ENCODE data around the gene SSC5D.
"Not testable (repeated sequence)": the region's sequence is repeated elsewhere in the genome, so short reads cannot be mapped to it uniquely, and the experiment has no call there.

SSC5D gene

DNA sequence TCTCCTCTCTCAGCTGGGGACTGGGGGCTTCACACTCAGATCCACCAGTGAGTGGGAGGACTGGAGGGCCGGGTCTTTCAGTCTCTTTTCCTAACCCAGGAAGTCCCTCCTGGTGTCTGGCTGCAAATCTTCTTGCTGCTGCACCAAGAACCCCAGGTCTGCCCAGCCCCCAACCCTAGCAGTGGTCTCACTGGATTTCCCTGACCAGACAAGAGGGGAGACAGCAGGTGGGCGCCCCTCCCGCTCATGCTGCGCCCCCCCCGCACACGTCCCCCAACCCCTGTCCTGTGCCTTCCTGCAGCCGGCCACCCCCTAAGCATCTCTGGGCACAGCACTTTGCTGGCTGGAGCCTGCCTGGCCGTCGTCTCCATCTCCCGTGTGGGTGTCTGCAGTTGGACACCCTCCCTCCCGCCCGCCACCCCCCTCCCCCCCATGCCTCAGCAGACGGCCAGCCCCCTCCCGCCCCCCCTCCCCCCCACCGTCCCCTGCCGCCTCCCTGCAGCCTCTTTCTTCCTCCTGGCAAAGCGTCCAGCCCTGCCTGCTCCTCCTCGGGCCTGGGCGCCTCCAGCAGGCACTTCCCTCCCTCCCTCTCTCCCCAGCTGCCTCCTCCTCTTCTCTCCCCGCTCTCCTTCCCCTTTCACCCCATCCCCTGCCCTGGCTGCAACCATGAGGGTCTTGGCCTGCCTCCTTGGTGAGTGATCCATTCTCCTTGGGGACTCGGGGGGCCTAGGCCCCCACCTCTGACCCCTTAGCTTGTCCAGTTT, at the start of gene SSC5D:
Gene SSC5D, plus strand, starts transcription at position 513 of the 764 bp plus-strand sequence. Its CDS starts 154 bp downstream, at position 667.
- DNase-seq, result peak; percentile 56

DNA sequence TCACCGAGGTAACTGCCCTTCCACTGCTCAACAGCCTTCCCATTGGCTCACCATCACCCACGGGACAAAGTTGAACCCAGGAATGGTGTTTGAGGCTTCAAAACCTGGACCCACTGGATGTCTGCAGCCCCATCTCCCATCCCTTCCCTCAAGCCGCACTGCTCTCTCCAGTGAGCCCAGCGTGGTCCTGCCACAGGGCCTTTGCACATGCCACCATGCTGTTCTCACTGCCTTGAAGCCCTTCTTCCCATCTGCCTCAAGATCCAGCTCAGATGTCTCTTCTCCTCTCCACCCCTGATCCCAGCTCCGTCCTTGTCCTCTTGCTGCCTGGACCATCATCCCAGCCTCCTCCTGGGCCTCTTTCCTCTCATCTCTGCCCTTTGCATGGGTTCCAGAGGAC, 49.2 kb upstream of the SSC5D start:
- DNase-seq, result no peak

DNA sequence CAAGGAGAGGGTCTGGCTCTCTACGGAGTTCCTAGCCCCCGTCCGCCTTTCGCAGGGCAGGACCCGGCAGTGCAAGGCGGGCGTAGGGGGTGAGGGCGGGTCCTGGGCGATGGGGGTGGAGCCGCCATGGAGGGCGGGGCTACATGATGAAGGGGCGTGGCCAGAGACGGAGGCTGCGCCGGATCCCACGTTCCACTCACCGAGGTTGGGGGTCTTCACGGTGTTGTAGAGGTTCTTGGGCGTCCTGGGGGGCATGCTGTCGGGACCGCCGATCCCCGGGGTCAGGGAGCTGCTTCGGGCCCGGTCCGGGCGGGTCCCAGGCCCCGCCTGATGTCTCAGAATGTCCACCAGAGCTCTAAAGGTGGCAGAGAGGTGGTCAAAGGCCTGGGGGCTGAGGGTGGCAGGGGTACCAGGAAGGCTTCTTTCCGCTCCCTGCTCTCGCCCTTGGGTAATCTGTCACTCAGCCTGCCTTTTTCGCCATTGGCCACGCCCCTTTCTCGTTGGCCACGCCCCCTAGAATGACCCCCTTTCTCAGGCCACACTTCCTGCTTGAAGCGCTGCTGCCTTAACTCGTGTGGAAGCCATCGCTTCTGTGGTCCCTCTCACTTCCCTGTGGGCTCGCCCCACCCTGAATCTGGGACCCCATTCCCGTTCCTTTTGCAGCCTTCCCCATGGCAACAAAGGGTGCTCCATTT, 47.7 kb upstream of the SSC5D start:
- peak; percentile 22 for DNase-seq

DNA sequence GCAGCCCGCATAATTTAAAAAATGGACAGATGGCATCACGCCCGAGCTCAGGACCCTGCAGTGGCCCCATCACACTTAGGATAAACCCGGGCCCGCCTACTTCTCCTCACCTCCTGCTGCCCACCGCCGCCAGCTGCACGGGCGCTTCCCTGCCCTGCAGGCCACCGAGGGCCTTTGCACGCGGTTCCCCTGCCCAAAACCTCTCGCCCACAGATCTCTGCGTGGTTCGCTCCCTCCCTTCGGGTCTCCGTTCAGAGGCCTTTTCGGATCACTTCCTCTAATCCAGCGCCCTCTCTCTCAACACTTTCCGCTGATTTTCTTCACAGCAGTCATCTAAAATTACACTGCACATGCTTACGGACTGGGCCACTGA, 46.9 kb upstream of the SSC5D start:
- no peak for DNase-seq

DNA sequence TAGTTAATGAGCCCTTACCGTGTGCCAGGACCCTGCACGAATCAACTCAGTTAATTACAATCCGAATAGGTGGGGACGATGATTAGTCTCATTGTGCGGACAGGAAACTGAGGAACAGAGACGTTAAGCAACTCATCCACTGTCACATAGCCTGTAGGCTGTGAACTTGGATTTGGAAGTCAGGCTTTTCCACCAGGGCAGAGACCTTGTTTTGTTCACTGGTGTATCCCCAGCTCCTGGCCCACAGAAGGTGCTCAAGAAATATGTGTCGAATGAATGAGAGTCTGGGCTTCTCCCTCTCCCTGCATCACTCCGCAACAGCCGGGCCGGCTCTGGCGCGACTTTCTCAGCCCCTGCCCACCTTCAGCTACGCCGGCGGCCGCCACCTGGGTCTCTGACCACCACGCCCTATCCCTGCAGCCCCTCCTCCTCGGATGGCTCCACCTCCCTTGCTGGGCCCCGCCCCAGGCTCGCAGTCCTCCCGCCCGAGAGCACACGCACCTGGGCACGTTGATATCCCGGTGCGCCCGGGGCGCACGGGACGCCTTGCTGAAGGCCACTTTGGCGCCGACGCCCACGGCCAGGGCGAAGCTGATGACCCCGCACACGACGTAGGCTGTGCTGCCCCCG, 46.4 kb upstream of the SSC5D start:
- no peak for DNase-seq

DNA sequence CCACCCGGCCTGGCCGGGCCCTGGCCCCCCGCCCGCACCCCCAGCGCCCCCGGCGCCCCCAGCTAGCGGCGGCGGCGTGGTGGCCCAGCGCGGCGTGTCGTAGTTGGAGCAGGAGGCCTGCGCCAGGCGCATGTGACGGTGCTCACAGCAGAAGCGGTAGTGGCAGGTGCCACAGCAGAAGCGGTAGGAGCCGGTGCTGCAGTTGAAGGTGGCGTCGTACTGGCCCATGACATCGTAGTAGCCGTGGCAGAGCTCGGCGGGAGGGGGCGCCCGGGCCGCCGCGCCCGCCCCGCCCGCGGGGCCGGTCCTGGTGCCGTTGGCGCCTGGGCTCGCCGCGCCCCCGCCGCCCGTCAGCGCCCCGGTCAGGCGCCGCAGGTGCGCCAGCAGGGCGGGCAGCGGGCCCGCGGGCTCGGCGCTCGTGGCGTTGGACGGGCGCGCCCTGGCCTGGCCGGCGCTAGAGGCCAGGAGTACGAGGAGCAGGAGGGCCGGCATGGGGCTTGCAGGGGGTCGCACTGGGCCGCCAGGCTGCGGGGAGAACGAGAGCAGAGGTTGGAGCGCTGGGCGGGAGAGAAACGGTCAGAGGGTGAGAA, 45.8 kb upstream of the SSC5D start:
- no peak for DNase-seq

DNA sequence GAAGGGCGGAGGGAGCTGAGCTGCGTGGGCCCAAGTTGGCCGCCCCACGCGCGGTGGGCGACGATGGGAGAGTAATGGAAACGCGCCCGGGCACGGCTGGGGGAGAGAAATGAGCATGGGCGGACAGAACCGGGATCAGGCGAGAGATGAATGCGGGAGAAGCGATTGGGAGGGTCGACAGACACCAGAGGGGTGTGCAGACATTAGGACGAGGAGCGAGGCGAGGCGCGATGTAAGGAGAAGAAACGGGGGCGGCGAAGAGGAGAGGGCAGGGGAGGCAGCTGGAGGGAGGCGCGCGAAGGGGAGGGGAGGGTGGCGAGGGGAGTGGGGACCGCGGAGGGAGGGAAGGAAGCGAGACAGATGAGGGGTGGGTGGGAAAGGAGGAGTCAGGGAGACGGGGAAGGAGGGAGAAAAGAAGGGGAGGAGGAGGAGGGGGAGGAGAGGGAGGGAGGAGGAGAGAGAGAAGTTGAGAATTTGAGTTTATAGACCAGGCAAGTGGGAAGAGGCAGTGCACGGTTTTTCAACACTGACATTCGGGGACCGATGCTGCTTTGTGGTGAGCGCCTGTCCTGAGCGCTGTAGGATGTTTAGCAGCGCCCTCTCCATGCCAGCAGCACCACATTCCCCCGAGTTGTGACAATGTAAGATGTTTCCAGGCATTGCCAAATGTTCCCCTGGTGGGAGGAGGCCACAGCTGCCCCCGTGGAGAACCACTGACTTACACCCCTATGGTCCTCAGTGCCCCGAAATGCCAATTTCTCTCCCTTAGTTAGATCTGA, 45.0 kb upstream of the SSC5D start, which contains the start of gene SHISA7:
Gene SHISA7, minus strand, starts transcription at position 256 of the 779 bp plus-strand sequence. CDS start 437 bp downstream, outside the sequence.
- no peak for DNase-seq

DNA sequence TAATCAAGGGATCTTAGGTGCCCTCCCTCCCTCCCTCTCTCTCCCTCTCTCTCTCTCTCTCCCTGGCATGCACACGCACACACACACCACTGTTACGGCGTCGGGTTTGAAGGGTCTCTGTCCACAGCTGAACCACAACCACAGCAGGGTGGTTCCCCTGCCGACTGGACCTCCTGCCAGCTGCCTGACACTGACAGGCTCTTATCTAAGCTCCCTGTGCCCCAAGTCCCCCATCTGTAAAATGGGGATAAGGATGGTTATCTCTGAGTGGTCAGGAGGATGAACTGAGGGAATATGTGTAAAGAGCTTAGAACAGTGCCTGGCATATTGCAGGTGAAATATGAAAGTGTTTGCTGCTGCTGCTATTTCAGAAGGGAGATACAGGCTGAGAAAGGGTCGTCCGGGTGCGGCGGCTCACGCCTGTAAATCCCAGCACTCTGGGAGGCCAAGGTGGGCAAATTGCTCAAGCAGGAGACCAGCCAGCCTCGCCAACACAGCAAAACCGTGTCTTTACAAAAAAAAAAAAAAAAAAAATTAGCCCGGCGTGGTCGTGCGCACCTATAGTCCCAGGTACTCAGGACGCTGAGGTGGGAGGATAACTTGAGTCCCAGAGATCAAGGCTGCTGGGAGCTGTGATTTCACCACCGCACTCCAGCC, 44.3 kb upstream of the SSC5D start:
- DNase-seq, result no peak

DNA sequence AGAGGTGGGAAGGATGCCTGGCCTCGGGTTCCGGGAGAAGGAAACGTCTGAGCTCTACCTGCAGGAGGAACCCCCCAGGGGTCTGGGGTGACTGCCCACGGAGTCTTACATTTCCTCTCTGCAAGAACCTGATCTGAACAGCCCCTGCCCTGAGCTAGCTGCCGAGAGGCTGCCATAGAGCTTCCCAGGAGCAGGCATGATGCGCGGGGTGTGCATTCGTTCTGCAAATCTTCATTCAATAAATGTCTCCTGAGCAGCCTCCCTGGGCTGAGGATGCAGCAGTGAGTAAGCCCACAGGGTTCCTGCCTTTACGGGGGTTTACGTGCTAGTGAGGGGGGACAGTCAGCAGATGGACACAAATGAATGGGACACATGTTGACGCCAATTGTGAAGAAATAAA, 43.6 kb upstream of the SSC5D start:
- DNase-seq, result no peak

DNA sequence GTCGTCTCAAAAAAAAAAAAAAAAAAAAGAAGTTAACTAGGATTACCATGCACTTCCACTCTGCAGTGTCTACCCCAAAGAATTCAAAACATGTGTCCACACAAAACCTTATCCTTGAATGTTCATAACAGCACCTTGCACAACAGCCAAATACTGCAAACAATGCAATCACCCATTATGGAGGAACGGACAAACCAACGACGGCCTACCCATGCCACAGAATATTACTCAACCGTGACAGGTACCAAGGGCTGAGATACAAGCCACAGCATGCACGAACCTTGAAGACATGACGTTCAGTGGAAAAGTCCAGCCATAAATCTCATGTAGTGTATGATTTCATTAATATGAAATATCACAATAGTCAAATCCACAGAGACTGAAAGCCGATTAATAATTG, 42.2 kb upstream of the SSC5D start:
- DNase-seq, result no peak

DNA sequence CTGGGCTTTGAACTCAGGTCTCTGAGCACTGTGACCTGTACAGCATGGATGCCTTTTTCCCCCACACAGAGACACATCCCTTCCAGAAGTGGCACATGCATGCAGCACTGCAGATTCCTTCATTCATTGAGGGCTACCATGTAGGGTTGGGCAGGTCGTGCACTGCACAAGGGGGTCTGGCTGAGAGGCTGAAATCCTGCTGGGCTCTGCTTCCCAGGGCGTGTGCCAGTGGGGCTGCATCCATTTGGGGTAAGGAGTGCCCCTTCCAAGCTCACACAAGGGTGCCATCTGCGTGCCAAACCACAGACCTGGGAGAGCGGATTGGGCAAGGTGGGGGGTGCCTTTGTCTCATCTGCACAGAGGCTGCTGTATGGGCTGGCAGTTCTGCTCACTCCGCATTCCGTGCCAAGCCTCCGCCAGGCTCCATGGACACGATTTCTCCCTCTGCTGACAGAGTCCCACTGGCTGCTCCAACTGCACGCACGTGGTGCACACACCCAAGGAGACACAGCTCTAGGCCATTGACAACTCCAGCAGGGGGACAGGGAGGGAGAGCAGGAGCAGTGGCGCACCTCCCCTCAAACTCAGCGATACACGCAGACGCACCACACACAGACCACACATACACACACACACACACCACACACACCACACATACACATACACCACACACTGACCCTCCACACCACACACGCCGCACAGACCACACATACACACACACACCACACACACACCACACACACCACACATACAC, 40.6 kb upstream of the SSC5D start:
- peak; percentile 45 for DNase-seq

DNA sequence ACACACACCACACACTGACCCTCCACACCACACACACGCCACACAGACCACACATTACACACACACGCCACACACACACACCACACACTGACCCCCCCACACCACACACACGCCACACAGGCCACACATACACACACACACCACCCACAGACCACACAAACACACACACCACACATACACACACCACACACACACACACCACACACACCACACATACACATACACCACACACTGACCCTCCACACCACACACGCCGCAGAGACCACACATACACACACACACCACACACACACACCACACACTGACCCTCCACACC, 40.1 kb upstream of the SSC5D start:
- not testable (repeated sequence) for DNase-seq

DNA sequence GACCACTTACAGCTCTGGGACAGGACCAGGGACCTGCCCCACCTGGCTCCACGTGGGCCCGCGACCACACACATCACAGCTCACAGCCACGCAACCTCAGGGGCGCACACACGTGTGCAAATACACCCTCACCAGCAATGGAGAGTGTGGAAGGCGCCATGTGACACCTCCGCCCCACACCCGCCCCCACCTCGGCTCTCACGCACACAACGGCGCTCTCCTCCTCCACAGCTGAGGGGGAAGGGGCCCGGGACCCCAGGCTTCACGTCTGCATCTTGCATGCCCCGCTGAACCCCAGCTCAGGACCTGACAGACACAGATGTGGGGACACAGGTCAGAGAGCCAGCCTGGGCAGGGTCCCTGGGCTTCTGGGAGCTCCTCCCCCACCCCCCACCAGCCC, 38.8 kb upstream of the SSC5D start:
- DNase-seq, result no peak

DNA sequence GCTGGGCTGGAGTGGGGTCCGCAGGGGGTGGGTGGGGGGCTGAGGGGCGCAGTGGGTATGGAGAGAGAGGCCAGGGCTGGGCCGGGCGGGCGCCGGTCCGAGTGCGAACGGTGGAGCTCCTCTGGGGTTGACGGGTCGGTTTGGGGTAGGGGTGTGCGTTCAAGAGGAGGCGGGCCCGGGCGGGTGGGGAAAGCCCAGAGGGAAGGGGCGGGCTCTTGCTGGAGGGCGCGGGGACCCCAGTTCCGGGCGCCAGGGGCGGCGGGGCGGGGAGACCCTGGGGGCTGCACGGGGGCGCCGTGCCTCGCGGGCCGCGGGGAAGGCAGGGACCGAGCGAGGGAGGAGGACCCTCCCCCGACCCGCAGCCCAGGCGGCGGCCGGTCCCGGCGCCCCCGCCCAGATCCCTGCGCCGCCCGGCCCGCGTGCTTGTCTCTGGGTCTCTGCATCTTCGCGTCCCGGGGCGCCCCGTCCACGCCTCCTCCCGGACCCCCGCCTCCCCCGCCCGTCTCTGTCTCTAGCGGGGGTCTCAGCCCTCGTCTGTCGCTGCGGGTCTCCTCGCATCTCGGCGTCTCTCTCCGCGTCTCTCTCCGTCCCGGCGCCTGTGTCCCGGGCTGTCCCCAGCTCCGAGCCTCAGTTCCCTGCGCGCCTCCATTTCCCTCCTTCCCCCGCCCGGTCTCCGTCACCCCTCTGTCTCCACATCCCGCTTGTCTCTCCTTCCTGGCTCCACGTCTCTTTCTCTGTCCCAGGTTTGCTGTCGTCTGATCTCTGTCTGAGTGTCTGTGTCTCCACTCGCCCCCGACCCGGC, 36.9 kb upstream of the SSC5D start:
- DNase-seq, result no peak

DNA sequence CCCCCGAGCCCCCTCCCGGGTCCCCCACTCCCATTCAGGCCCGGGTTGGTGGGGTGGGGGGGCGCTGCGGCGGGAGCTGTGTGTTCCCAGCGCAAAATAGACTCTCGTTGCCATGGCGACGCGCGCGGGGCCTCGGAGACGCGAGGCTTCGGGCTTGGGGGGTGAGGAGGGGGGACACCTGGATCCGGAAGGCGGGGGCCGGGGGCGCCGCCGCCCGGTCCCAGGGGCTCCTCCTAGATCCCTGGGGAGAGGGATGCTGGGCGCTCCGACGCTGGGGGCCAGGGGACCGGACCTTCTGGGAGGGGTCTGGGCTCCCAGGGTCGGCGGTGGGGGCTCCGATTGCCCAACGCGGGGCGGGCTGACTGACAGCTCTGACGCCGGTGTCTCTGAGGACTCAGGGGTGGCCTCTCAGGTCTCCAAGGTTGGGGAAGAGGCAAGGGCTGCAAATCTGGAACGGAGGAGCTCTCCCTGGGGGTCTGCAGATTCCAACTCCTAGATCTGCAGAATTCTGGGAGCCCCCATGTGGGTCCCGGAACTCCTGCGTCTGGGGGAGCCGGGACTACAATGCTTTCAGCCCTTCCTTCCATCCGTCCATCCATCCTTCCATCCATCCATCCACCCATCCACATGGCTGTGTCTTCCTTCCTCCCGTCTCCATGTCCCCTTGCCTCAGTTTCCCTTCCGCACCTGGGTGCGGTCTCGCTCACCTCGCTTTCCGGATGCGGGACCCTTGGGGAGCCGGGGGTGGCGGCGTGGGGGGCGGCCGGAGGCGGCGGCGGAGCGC, 36.1 kb upstream of the SSC5D start:
- DNase-seq, result no peak

DNA sequence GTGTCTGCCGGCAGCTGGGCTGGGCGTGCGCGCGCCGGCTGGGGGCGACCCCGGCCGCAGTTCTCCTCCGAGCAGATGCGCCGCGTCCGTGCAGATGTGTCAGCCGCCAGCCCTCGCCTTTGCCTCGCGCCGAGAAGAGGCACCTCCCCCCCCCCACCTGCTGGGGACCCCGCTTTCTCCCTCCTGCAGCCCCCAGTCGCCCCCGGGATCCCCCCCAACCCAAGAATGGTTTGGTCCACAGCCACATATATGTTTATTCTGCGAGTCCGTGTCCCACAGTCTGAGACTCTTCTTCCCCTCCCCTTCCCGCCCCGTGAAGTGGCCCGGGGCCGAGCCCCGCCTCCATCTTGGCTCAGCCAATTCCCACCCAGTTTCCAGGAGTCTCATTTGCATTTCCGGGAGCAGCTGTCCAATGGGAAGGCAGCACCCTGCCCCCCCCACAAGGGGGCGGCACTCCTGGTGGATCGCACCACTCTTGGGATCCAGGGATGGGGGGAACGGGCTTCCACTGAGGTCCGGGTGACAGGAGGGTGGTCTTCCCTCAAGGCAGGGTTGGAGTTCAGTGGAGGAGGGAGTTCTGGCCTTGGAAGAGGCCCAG, 35.4 kb upstream of the SSC5D start:
- peak; percentile 68 for DNase-seq

DNA sequence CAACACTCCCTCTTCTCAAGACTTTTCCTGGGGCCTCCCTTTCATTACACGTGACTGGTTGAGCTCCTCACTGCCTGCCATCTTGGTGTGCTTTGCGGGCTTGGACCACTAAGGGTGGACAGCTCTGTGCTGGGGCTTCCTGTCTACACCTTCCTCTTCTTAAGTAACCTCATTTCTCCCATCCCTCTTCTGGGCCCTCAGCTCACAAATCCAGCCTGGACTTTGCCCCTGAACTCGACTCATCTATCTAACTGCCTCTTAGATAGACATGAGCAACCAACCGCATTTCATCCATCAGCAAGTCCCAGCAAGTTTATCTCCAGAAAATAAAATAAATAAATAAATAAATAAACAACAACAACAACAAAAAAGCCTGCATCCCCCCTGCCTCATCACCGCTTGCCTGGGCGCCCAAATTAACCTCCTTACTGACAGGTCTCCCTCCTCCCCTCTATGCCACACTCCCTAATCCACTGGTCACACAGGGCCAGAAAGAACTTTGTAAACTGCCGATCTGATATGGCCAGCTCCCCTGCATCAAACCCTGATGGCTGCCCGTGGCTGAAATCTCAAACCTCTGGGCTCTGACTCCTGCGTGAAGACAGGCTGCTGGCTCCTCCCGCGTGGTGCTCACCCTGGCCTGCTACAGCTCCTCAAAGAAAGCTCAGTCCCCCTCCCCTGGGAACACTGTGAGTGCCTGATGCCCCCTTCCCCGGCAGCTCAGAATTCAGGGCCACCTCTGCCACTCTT, 34.5 kb upstream of the SSC5D start:
- no peak for DNase-seq

DNA sequence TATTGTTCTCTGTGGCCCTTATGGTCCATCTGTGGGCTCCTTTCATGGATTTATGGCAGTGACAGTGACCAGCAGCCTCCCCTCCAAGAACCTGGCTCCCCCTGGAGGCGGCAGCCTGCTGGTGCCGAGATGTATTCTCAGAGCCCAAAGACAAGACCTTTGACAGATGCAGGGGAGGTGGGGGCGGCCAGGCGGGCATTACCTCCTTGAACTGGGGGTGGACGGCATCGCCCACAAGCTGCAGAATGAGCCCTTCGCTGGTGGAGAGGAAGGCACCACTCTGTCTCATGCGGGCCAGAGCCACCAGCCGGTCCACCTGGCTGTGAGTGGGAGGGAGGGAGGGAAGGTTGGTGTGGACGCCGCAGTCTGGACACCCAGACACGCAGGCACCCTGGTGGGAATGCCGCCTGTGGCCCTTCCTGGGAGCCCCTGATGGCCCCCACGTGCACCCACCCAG, 33.4 kb upstream of the SSC5D start:
- DNase-seq, result peak; percentile 51

Data from EL (cell line).